Mucosa of stomach (tissue), 1 donor: Measurements from ENCODE around the gene SLC3A2.
A peak's percentile ranks its signal among the peaks of the same experiment; 100 is the strongest.

Experiments
- H3K27me3 ChIP-seq: one replicate; pipeline ENCODE4 v1.7.0; 2013; ENCODE audit warnings: mild to moderate bottlenecking, low read length; ENCODE audit not compliant: control insufficient read depth, insufficient read depth
- H3K36me3 ChIP-seq: one replicate; pipeline ENCODE4 v1.7.0; 2013; ENCODE audit warnings: low read length; ENCODE audit not compliant: control insufficient read depth, insufficient read depth
- H3K4me1 ChIP-seq: one replicate; pipeline ENCODE4 v1.7.0; 2013; ENCODE audit warnings: mild to moderate bottlenecking, low read length; ENCODE audit not compliant: control insufficient read depth, insufficient read depth
- H3K4me3 ChIP-seq: one replicate; pipeline ENCODE4 v1.7.0; 2013; ENCODE audit warnings: low read length
- H3K9ac ChIP-seq: one replicate; pipeline ENCODE4 v1.7.0; 2013; ENCODE audit warnings: mild to moderate bottlenecking, low read length, moderate library complexity
- H3K9me3 ChIP-seq: one replicate; pipeline ENCODE4 v1.7.0; 2013; ENCODE audit warnings: mild to moderate bottlenecking, low read length, moderate library complexity; ENCODE audit not compliant: control insufficient read depth
- donor health status: Pancreatic carcinoma.

SLC3A2 gene

GRCh38 chr11:62889484-62890437 is 9.1 kb downstream of the SLC3A2 start:
- H3K9ac ChIP-seq, result no peak overlapping the region
- H3K4me3 ChIP-seq, result no peak overlapping the region
- peaks cover 17% of the 10 kb centered on the region for H3K4me1 ChIP-seq
- peaks cover 31% of the 10 kb centered on the region for H3K36me3 ChIP-seq
- H3K27me3 ChIP-seq, result no peaks in the 10 kb centered on the region
- no peaks in the 10 kb centered on the region for H3K9me3 ChIP-seq

GRCh38 chr11:62892077-62892922 is 11.6 kb downstream of the SLC3A2 start:
- no peaks in the 10 kb centered on the region for H3K27me3 ChIP-seq
- no peak overlapping the region for H3K9ac ChIP-seq
- H3K9me3 ChIP-seq, result no peaks in the 10 kb centered on the region
- no peak overlapping the region for H3K4me3 ChIP-seq
- peaks cover 11% of the 10 kb centered on the region for H3K4me1 ChIP-seq
- peaks cover 18% of the 10 kb centered on the region for H3K36me3 ChIP-seq

GRCh38 chr11:62895501-62895900 is 14.8 kb downstream of the SLC3A2 start:
- H3K4me3 ChIP-seq, result no peak overlapping the region
- H3K9me3 ChIP-seq, result no peaks in the 10 kb centered on the region
- H3K9ac ChIP-seq, result no peak overlapping the region
- H3K27me3 ChIP-seq, result no peaks in the 10 kb centered on the region
- H3K4me1 ChIP-seq, result no peaks in the 10 kb centered on the region
- H3K36me3 ChIP-seq, result no peaks in the 10 kb centered on the region

- H3K4me1 ChIP-seq, result no peaks in the 10 kb centered on the region
- H3K4me3 ChIP-seq, result no peak overlapping the region
- H3K9me3 ChIP-seq, result no peaks in the 10 kb centered on the region
- H3K27me3 ChIP-seq, result no peaks in the 10 kb centered on the region
- no peak overlapping the region for H3K9ac ChIP-seq
- H3K36me3 ChIP-seq, result no peaks in the 10 kb centered on the region
Observed at GRCh38 chr11:62896049-62896448, 15.4 kb downstream of the SLC3A2 start.

- no peak overlapping the region for H3K9ac ChIP-seq
- no peaks in the 10 kb centered on the region for H3K4me1 ChIP-seq
- H3K36me3 ChIP-seq, result no peaks in the 10 kb centered on the region
- H3K9me3 ChIP-seq, result no peaks in the 10 kb centered on the region
- H3K4me3 ChIP-seq, result no peak overlapping the region
- H3K27me3 ChIP-seq, result no peaks in the 10 kb centered on the region
Observed at GRCh38 chr11:62897311-62897710, 16.6 kb downstream of the SLC3A2 start.

- Histone ChIP-seq H3K4me1 (no peaks in the 10 kb centered on the region), H3K9me3 (no peaks in the 10 kb centered on the region), H3K27me3 (no peaks in the 10 kb centered on the region), H3K36me3 (no peaks in the 10 kb centered on the region), H3K9ac (no peak overlapping the region), H3K4me3 (no peak overlapping the region)
Observed at GRCh38 chr11:62898027-62898426, 17.3 kb downstream of the SLC3A2 start.

GRCh38 chr11:62902932-62903331 is 22.2 kb downstream of the SLC3A2 start:
- H3K4me1 ChIP-seq, result peaks cover 8% of the 10 kb centered on the region
- no peaks in the 10 kb centered on the region for H3K36me3 ChIP-seq
- no peaks in the 10 kb centered on the region for H3K27me3 ChIP-seq

GRCh38 chr11:62905296-62905695 is 24.6 kb downstream of the SLC3A2 start:
- no peak overlapping the region for H3K9ac ChIP-seq
- no peak overlapping the region for H3K4me3 ChIP-seq
- no peaks in the 10 kb centered on the region for H3K27me3 ChIP-seq
- H3K36me3 ChIP-seq, result no peaks in the 10 kb centered on the region
- peaks cover 22% of the 10 kb centered on the region for H3K4me1 ChIP-seq
- no peaks in the 10 kb centered on the region for H3K9me3 ChIP-seq

More at GRCh38 chr11:62902932-62903331, 22.2 kb downstream of the SLC3A2 start:
- H3K4me3 ChIP-seq, result no peak overlapping the region
- H3K9ac ChIP-seq, result no peak overlapping the region
- H3K9me3 ChIP-seq, result no peaks in the 10 kb centered on the region

- no peak overlapping the region for H3K9ac ChIP-seq
- H3K9me3 ChIP-seq, result no peaks in the 10 kb centered on the region
- H3K27me3 ChIP-seq, result no peaks in the 10 kb centered on the region
- no peaks in the 10 kb centered on the region for H3K36me3 ChIP-seq
- peaks cover 22% of the 10 kb centered on the region for H3K4me1 ChIP-seq
- H3K4me3 ChIP-seq, result no peak overlapping the region
Observed at GRCh38 chr11:62905927-62906531, 25.3 kb downstream of the SLC3A2 start.

- Histone ChIP-seq H3K36me3 (no peaks in the 10 kb centered on the region), H3K9ac (peak overlapping the region; percentile 42), H3K4me1 (peaks cover 22% of the 10 kb centered on the region), H3K9me3 (no peaks in the 10 kb centered on the region), H3K27me3 (no peaks in the 10 kb centered on the region), H3K4me3 (no peak overlapping the region)
Observed at GRCh38 chr11:62908468-62909072, 27.9 kb downstream of the SLC3A2 start.

GRCh38 chr11:62909107-62909894 is 28.6 kb downstream of the SLC3A2 start:
- H3K4me3 ChIP-seq, result no peak overlapping the region
- no peaks in the 10 kb centered on the region for H3K9me3 ChIP-seq
- no peaks in the 10 kb centered on the region for H3K36me3 ChIP-seq
- H3K27me3 ChIP-seq, result no peaks in the 10 kb centered on the region
- peaks cover 22% of the 10 kb centered on the region for H3K4me1 ChIP-seq
- H3K9ac ChIP-seq, result peak overlapping the region; percentile 42
